A172 (cell line): Measurements from ENCODE around the gene ZNF615. TPM values are rescaled to one million over a fixed set of nuclear protein-coding genes. Genes with fewer than 3 reads are reported as not detected.
"Not testable (repeated sequence)": the region's sequence is repeated elsewhere in the genome, so short reads cannot be mapped to it uniquely, and the experiment has no call there.

Experiments
- DNase-seq: peaks from one replicate; pipeline ENCODE4 v3.0.0-alpha.2; 2015; ENCODE audit warnings: low spot score
- total RNA-seq: library from RNA; depleted of rRNA; stranded (reverse); fragments of >200 nt; shearing (Covaris generic); gene quantifications from 2 replicates; pipeline ENCODE4 v1.2.3, GENCODE V29; 2014; rRNA removed

ZNF615 gene
- total RNA-seq, 1 experiment from 2014 or later = 9.3 TPM

DNA sequence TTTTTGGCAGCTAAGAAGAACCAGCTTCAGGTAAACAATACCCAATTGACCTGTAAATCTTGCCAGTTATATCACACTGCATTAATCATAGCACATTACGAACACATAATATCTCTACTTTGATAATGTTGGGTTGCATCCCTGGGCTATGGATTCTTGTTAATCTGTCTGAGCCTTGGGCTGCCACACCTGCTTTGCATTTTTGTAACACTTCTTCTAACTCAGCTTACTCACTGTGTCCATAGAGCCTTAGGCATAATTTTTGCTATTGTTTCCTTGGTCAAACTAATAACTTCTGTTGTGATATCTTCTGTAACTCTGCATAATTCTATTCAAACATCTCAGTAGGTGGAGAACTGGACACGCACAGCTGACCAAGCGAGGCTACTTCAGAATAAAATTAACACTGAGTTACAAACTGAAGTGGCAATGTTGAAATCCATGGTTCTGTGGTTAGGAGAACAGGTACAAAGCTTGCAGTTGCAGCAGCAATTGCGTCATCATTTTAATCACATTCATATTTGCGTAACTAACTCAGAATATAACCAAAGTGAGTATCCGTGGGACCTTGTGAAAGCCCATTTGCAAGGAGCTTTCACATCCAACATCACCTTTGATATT is 27.8 kb downstream of the ZNF615 start:
- no peak for DNase-seq

DNA sequence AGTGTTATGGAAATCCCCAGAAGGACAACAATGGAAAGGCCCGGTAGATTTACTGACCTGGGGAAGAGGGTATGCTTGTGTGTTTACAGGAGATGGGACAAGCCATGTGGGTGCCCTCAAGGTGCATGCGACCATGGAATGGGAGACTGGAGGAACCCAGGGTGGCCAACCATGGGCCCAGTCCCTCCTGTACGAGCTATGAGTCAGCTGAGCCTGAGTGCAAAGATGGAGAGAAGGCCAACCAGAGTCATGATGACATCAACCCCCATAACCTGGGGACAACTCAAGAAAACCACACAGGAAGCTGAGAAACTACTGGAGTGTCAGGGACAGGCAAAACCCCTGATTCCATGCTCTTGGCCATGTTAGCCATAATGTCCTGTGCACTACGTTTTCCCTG is 29.1 kb downstream of the ZNF615 start:
- no peak for DNase-seq

DNA sequence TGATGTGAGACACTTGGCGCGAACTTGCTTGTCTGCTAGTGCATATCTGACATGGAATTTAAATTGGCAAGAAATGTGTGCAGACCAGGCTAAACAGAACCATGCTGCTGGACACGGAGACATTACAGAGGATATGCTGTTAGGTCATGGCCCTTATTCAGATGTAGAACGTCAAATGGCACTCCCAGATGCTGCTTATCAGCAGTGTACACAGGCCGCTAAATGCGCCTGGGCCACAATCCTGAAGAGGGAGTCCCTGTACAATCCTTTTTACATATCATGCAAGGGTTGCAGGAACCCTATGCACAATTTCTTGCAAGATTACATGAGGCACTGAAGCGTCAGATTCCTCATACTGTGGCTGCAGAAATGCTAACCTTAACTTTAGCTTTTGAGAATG is 30.7 kb downstream of the ZNF615 start:
- DNase-seq = no peak

GRCh38 chr19:51976852-51977251 is 31.2 kb downstream of the ZNF615 start:
- DNase-seq = no peak

DNA sequence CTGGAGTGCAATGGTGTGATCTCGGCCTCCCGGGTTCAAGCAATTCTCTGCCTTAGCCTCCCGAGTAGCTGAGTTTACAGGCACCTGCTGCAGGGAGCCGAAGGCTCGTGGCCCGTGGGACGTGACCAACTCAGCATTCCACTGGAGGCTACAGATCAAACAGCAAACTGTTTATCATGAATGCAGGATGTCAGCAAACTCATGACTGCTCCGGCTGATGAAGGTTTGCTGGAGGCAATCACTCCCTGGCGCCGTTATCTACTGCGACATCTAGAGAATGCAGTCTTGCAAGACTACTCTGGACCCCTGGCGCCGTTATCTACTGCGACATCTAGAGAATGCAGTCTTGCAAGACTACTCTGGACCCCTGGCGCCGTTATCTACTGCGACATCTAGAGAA is 32.2 kb downstream of the ZNF615 start:
- not testable (repeated sequence) for DNase-seq

DNA sequence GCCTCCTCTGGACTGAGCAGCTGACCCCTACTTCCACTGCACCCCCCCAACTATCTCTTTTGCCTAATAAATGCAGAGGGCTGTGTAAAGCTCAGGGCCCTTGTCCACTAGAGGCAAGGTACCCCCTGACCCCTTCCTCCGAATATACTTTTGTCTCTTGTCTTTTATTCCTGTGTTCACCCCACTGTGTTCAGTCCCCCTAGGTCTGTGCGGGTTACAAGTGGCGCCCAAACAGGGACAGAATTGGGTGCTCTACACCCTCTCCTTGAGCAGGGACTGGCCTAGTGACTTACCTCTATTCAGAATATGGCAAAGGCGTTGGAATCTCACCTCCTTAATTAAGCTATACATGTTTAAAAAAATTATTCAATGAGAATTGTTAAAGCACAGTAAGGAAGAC is 36.4 kb downstream of the ZNF615 start:
- peak; percentile 11 for DNase-seq

- DNase-seq = no peak
Observed at GRCh38 chr19:51970718-51971117, 37.3 kb downstream of the ZNF615 start.

- no peak for DNase-seq
Observed at GRCh38 chr19:51965583-51965982, 42.4 kb downstream of the ZNF615 start.

DNA sequence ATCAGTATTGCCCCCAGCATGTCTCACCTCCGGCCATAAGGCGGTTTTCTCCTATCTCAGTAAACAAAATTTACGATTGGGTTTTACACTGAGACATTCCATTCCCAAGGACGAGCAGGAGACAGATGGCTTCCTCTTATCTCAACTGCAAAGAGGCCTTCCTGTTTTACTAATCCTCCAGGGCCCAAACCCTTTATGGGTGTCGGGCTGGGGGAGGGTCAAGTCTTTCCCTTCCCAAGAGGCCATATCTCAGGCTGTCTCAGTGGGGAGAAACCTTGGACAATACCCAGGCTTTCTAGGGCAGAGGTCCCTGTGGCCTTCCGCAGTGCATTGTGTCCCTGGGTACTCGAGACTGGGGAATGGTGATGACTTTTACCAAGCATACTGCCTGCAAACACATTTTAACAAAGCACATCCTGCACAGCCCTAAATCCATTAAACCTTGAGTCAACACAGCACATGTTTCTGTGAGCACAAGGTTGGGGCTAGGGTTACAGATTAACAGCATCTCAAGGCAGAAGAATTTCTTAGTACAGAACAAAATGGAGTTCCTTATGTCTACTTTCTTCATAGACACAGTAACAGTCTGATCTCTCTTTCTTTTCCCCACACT is 47.3 kb downstream of the ZNF615 start:
- not testable (repeated sequence) for DNase-seq

GRCh38 chr19:51959791-51960190 is 48.2 kb downstream of the ZNF615 start:
- DNase-seq = no peak

DNA sequence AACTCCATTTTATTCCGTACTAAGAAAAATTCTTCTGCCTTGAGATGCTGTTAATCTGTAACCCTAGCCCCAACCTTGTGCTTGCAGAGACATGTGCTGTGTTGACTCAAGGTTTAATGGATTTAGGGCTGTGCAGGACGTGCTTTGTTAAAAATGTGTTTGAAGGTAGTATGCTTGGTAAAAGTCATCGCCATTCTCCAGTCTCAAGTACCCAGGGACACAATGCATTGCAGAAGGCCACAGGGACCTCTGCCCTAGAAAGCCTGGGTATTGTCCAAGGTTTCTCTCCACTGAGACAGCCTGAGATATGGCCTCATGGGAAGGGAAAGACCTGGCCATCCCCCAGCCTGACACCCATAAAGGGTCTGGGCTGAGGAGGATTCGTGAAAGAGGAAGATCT is 50.2 kb downstream of the ZNF615 start:
- DNase-seq = not testable (repeated sequence)

- DNase-seq = no peak
Observed at GRCh38 chr19:51948975-51949374, 59.0 kb downstream of the ZNF615 start.

GRCh38 chr19:51946602-51947001 is 61.4 kb downstream of the ZNF615 start:
- no peak for DNase-seq

DNA sequence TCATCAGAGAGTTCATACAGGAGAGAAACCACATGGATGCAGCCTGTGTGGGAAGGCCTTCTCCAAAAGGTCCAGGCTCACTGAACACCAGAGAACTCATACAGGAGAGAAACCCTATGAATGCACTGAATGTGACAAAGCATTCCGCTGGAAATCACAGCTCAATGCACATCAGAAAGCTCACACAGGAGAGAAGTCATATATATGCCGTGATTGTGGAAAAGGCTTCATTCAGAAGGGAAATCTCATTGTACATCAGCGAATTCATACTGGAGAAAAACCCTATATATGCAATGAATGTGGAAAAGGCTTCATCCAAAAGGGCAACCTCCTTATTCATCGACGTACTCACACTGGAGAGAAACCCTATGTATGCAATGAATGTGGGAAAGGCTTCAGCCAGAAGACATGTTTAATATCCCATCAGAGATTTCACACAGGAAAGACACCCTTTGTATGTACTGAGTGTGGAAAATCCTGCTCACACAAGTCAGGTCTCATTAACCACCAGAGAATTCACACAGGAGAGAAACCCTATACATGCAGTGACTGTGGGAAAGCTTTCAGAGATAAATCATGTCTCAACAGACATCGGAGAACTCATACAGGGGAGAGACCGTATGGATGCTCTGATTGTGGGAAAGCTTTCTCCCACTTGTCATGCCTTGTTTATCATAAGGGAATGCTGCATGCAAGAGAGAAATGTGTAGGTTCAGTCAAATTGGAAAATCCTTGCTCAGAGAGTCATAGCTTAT is 63.0 kb downstream of the ZNF615 start:
- DNase-seq = no peak

Other genes with a start within 250 kb of the ZNF615 start
- not detected in 2 replicates for gene FPR2, start 247.0 kb downstream of the ZNF615 start, total RNA-seq
- gene FPR3, start 213.1 kb downstream of the ZNF615 start, total RNA-seq = not detected in 2 replicates
- gene ZNF577, start 120.3 kb downstream of the ZNF615 start, total RNA-seq = 0.19 and 0.57 TPM in 2 replicates
- 0.78 and 2.4 TPM in 2 replicates for gene ZNF649, start 103.2 kb downstream of the ZNF615 start, total RNA-seq
- gene ZNF613, start 80.7 kb downstream of the ZNF615 start, total RNA-seq = 4.8 and 7.7 TPM in 2 replicates
- 7.1 and 7.8 TPM in 2 replicates for gene ZNF350, start 21.4 kb downstream of the ZNF615 start, total RNA-seq
- 14.3 and 15.3 TPM in 2 replicates for gene ZNF614, start 20.2 kb upstream of the ZNF615 start, total RNA-seq
- 3.5 and 5.0 TPM in 2 replicates for gene ZNF432, start 40.6 kb upstream of the ZNF615 start, total RNA-seq
- 8.3 and 8.6 TPM in 2 replicates for gene ZNF841, start 87.6 kb upstream of the ZNF615 start, total RNA-seq
- gene ZNF616, start 131.7 kb upstream of the ZNF615 start, total RNA-seq = 6.1 and 17.5 TPM in 2 replicates
- 7.0 and 32.6 TPM in 2 replicates for gene ZNF836, start 163.4 kb upstream of the ZNF615 start, total RNA-seq
- gene PPP2R1A, start 181.8 kb upstream of the ZNF615 start, total RNA-seq = 301 and 306 TPM in 2 replicates